SH-SY5Y (cell line): ENCODE results near the gene WDR54.

Experiments
- GATA2 ChIP-seq: IDR thresholded peaks from 2 replicates; pipeline ENCODE4 v1.6.1; 2011; ENCODE audit warnings: mild to moderate bottlenecking, low read depth, low read length
- GATA3 ChIP-seq: IDR thresholded peaks from 2 replicates; pipeline ENCODE4 v1.6.1; 2011; ENCODE audit warnings: low read depth, mild to moderate bottlenecking, low read length, moderate library complexity

DNA sequence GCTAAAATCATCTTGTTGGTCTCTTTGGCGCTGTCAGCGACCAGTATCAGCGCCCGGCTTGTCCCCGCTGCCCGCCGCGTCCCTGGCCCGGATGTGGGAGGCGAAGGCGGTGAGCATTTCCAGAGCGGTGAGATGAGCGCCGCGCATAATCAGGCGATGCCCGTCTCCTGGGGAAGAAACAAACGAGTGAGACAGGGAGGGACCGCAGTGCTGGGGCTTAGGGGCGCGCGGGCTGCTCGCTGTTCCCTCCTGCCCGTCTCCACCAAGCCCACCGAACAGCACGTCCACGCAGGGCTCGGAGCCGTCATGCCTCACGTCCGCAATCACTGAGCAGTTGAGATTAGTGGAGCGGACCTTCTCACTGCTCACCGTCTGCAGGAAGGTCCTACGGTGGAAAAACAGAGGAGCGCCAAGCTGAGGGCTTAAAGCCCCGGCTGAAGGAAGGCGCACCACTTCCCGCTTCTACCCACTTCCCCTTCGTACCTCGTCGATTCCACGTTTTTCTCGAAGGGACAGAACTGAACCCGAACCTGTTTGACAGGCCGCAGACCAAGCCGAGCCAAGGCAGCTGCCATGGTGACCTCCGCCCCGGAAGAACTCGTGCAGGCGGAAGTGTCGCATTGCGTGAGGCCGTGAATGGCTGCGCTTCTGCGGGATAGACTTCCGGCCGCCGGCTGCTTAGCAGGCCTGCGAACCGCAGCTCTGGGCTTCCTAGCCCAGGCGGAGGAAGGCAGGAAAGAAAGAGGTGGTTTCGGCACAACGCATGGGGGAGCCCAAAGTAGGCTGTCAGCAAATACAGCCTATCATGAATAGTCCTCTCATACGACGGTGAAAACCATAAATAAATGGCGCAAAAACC lies 50.8 kb downstream of the WDR54 start, which contains the start of gene MRPL53:
- no peak for TF ChIP-seq GATA3
- peak; percentile 17; the same call in 1 of the 2 replicates for TF ChIP-seq GATA2
